ENCODE results near the gene PPP1R2B. TPM values are rescaled to one million over a fixed set of nuclear protein-coding genes. Genes with fewer than 3 reads are reported as not detected.

Gene PPP1R2B
- total RNA-seq, 1 experiment from 2014 or later, result not detected

- no peak overlapping the region; the same call in 1 of the 2 replicates for H3K27ac Mint-ChIP-seq
- peaks cover 8% of the 10 kb centered on the region; the same call in 1 of the 2 replicates for H3K36me3 Mint-ChIP-seq
- DNase-seq (ENCODE audit: low spot score) (no peak), ATAC-seq (peak; percentile 71)
- ChIA-PET CTCF (interaction anchor here (0.9 kb wide), 1 partner anchor 19 kb away, joined by 5 read pairs; no protein-coding TSS in a partner anchor), POLR2A (no interaction called here)
- H3K4me1 Mint-ChIP-seq, result 0 out of 2 replicates have a peak, but pooled peaks cover 4% of the 10 kb centered on the region
- H3K9me3 Mint-ChIP-seq, result peaks cover 22% of the 10 kb centered on the region
- H3K27me3 Mint-ChIP-seq (ENCODE audit: low read depth), result no peaks in the 10 kb centered on the region
- H3K4me3 Mint-ChIP-seq, result no peak overlapping the region
- TF ChIP-seq TP53 (CRISPR knock-in tag; IDR thresholded peaks at IDR 0.05) (no peak), ZNF219 (CRISPR knock-in tag; IDR thresholded peaks at IDR 0.05; ENCODE audit: borderline replicate concordance) (no peak), ZNF263 (CRISPR knock-in tag; IDR thresholded peaks at IDR 0.05; ENCODE audit: low read depth) (no peak), ATF1 (CRISPR knock-in tag; IDR thresholded peaks at IDR 0.05) (no peak), ZNF423 (CRISPR knock-in tag; IDR thresholded peaks at IDR 0.05) (no peak), PRDM15 (CRISPR knock-in tag; IDR thresholded peaks at IDR 0.05) (no peak), SMAD4 (CRISPR knock-in tag; IDR thresholded peaks at IDR 0.05) (no peak), SP1 (CRISPR knock-in tag; conservative IDR thresholded peaks at IDR 0.05) (no peak), ZNF671 (CRISPR knock-in tag; IDR thresholded peaks at IDR 0.05) (no peak), SOX15 (CRISPR knock-in tag; IDR thresholded peaks at IDR 0.05) (no peak), NFYB (CRISPR knock-in tag; conservative IDR thresholded peaks at IDR 0.05; ENCODE audit: low read depth) (no peak), ZNF532 (CRISPR knock-in tag; IDR thresholded peaks at IDR 0.05; ENCODE audit: borderline replicate concordance) (no peak)
- TF ChIP-seq, protein P1, sequence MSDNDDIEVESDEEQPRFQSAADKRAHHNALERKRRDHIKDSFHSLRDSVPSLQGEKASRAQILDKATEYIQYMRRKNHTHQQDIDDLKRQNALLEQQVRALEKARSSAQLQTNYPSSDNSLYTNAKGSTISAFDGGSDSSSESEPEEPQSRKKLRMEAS (CRISPR knock-in tag; IDR thresholded peaks at IDR 0.05), result no peak
- TF ChIP-seq, protein P2, sequence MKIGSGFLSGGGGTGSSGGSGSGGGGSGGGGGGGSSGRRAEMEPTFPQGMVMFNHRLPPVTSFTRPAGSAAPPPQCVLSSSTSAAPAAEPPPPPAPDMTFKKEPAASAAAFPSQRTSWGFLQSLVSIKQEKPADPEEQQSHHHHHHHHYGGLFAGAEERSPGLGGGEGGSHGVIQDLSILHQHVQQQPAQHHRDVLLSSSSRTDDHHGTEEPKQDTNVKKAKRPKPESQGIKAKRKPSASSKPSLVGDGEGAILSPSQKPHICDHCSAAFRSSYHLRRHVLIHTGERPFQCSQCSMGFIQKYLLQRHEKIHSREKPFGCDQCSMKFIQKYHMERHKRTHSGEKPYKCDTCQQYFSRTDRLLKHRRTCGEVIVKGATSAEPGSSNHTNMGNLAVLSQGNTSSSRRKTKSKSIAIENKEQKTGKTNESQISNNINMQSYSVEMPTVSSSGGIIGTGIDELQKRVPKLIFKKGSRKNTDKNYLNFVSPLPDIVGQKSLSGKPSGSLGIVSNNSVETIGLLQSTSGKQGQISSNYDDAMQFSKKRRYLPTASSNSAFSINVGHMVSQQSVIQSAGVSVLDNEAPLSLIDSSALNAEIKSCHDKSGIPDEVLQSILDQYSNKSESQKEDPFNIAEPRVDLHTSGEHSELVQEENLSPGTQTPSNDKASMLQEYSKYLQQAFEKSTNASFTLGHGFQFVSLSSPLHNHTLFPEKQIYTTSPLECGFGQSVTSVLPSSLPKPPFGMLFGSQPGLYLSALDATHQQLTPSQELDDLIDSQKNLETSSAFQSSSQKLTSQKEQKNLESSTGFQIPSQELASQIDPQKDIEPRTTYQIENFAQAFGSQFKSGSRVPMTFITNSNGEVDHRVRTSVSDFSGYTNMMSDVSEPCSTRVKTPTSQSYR (CRISPR knock-in tag; IDR thresholded peaks at IDR 0.05), result no peak
- TF ChIP-seq, protein P3, sequence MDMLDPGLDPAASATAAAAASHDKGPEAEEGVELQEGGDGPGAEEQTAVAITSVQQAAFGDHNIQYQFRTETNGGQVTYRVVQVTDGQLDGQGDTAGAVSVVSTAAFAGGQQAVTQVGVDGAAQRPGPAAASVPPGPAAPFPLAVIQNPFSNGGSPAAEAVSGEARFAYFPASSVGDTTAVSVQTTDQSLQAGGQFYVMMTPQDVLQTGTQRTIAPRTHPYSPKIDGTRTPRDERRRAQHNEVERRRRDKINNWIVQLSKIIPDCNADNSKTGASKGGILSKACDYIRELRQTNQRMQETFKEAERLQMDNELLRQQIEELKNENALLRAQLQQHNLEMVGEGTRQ (CRISPR knock-in tag; IDR thresholded peaks at IDR 0.05), result no peak
- TF ChIP-seq, protein P4, sequence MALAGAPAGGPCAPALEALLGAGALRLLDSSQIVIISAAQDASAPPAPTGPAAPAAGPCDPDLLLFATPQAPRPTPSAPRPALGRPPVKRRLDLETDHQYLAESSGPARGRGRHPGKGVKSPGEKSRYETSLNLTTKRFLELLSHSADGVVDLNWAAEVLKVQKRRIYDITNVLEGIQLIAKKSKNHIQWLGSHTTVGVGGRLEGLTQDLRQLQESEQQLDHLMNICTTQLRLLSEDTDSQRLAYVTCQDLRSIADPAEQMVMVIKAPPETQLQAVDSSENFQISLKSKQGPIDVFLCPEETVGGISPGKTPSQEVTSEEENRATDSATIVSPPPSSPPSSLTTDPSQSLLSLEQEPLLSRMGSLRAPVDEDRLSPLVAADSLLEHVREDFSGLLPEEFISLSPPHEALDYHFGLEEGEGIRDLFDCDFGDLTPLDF (CRISPR knock-in tag; IDR thresholded peaks at IDR 0.05), result no peak
- TF ChIP-seq, protein P5, sequence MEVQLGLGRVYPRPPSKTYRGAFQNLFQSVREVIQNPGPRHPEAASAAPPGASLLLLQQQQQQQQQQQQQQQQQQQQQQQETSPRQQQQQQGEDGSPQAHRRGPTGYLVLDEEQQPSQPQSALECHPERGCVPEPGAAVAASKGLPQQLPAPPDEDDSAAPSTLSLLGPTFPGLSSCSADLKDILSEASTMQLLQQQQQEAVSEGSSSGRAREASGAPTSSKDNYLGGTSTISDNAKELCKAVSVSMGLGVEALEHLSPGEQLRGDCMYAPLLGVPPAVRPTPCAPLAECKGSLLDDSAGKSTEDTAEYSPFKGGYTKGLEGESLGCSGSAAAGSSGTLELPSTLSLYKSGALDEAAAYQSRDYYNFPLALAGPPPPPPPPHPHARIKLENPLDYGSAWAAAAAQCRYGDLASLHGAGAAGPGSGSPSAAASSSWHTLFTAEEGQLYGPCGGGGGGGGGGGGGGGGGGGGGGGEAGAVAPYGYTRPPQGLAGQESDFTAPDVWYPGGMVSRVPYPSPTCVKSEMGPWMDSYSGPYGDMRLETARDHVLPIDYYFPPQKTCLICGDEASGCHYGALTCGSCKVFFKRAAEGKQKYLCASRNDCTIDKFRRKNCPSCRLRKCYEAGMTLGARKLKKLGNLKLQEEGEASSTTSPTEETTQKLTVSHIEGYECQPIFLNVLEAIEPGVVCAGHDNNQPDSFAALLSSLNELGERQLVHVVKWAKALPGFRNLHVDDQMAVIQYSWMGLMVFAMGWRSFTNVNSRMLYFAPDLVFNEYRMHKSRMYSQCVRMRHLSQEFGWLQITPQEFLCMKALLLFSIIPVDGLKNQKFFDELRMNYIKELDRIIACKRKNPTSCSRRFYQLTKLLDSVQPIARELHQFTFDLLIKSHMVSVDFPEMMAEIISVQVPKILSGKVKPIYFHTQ (CRISPR knock-in tag; IDR thresholded peaks at IDR 0.05), result no peak
- TF ChIP-seq, protein P6, sequence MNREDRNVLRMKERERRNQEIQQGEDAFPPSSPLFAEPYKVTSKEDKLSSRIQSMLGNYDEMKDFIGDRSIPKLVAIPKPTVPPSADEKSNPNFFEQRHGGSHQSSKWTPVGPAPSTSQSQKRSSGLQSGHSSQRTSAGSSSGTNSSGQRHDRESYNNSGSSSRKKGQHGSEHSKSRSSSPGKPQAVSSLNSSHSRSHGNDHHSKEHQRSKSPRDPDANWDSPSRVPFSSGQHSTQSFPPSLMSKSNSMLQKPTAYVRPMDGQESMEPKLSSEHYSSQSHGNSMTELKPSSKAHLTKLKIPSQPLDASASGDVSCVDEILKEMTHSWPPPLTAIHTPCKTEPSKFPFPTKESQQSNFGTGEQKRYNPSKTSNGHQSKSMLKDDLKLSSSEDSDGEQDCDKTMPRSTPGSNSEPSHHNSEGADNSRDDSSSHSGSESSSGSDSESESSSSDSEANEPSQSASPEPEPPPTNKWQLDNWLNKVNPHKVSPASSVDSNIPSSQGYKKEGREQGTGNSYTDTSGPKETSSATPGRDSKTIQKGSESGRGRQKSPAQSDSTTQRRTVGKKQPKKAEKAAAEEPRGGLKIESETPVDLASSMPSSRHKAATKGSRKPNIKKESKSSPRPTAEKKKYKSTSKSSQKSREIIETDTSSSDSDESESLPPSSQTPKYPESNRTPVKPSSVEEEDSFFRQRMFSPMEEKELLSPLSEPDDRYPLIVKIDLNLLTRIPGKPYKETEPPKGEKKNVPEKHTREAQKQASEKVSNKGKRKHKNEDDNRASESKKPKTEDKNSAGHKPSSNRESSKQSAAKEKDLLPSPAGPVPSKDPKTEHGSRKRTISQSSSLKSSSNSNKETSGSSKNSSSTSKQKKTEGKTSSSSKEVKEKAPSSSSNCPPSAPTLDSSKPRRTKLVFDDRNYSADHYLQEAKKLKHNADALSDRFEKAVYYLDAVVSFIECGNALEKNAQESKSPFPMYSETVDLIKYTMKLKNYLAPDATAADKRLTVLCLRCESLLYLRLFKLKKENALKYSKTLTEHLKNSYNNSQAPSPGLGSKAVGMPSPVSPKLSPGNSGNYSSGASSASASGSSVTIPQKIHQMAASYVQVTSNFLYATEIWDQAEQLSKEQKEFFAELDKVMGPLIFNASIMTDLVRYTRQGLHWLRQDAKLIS (CRISPR knock-in tag; IDR thresholded peaks at IDR 0.05; ENCODE audit: borderline replicate concordance), result no peak
Observed at GRCh38 chr5:156870498-156870839, 20.4 kb downstream of the PPP1R2B start.
